B cell (primary cell): Measurements from ENCODE around the gene RPL29. TPM values are rescaled to one million over a fixed set of nuclear protein-coding genes. Genes with fewer than 3 reads are reported as not detected.
"Not testable (repeated sequence)": the region's sequence is repeated elsewhere in the genome, so short reads cannot be mapped to it uniquely, and the experiment has no call there.

Experiments used
- ATAC-seq: fragments of 200-7000 bp; cut with Tn5 transposase; one replicate; pipeline ENCODE4 v1.10.0; 2021; ENCODE audit warnings: low read depth, mild to moderate bottlenecking, moderate number of reproducible peaks, moderate library complexity
- CTCF ChIA-PET: fragments of 350-600 bp; sonication (Branson Sonifier 250); formaldehyde crosslinking; loops from one replicate; lab custom pipeline; 2021; ENCODE audit warnings: antibody characterized with exemption, inconsistent platforms; lab: Charles Lee
- POLR2A ChIA-PET: fragments of 350-600 bp; sonication (Branson Sonifier 250); formaldehyde crosslinking; loops from one replicate; lab custom pipeline; 2021; ENCODE audit warnings: antibody characterized with exemption; lab: Charles Lee
- DNase-seq: peaks from one replicate; pipeline ENCODE4 v3.0.0; 2013
- H2AFZ ChIP-seq: 2 replicates; pipeline ENCODE4 v1.6.1; 2012; ENCODE audit warnings: mild to moderate bottlenecking, low read depth, low read length; ENCODE audit not compliant: insufficient read depth, poor library complexity, severe bottlenecking
- H3K27ac ChIP-seq, 2 donors: 1 replicate in 1 of 2; 2 replicates in 1 of 2; pipeline ENCODE4 v1.5.1; 2012 to 2013; ENCODE audit warnings: low read length in 2 of 2, mild to moderate bottlenecking in 2 of 2, moderate library complexity in 1 of 2
- H3K27me3 ChIP-seq, 4 experiments: fragments of 200-600 bp in 1 of 4; sonication (generic) in 1 of 4; replicated peaks in 1 of 4; 1 replicate in 2 of 4; 2 replicates in 2 of 4; pipeline versions ENCODE4 v1.6.1 to v1.7.0; 2013 to 2016; ENCODE audit warnings: low read length in 3 of 4, mild to moderate bottlenecking in 2 of 4, mixed read lengths in 1 of 4, moderate library complexity in 1 of 4; ENCODE audit not compliant: insufficient read depth in 4 of 4, control insufficient read depth in 3 of 4; ENCODE audit errors: control extremely low read depth in 1 of 4
- H3K36me3 ChIP-seq, 2 experiments: replicated peaks in 1 of 2; 1 replicate in 1 of 2; 2 replicates in 1 of 2; pipeline versions ENCODE4 v1.6.1 to v1.7.1; 2013; ENCODE audit warnings: low read length in 1 of 2; ENCODE audit not compliant: insufficient read depth in 2 of 2, control insufficient read depth in 1 of 2; ENCODE audit errors: control extremely low read depth in 1 of 2, extremely low read depth in 1 of 2
- H3K4me1 ChIP-seq, 2 donors: fragments of 200-600 bp in 1 of 2; sonication (generic) in 1 of 2; 1 replicate in 1 of 2; 2 replicates in 1 of 2; pipeline versions ENCODE4 v1.5.1 to v1.6.1; 2013 to 2017; ENCODE audit warnings: low read length in 2 of 2; ENCODE audit not compliant: control insufficient read depth in 2 of 2, insufficient read depth in 2 of 2
- H3K4me2 ChIP-seq: replicated peaks from 2 replicates; pipeline ENCODE3; 2012; ENCODE audit warnings: mild to moderate bottlenecking, low read depth, low read length; ENCODE audit not compliant: poor library complexity, severe bottlenecking
- H3K4me3 ChIP-seq, 5 experiments: fragments of 200-600 bp in 1 of 5; sonication (generic) in 1 of 5; 1 replicate in 3 of 5; 2 replicates in 2 of 5; pipeline versions ENCODE4 v1.5.1 to v1.7.0; 2011 to 2016; ENCODE audit warnings: low read length in 4 of 5, mild to moderate bottlenecking in 4 of 5, low read depth in 2 of 5, control low read depth in 1 of 5, moderate library complexity in 1 of 5; ENCODE audit not compliant: insufficient read depth in 1 of 5; ENCODE audit errors: control extremely low read depth in 1 of 5, extremely low read depth in 1 of 5
- H3K79me2 ChIP-seq: fragments of 200-600 bp; sonication (generic); one replicate; pipeline ENCODE4 v1.6.0; 2016; ENCODE audit warnings: low read length; ENCODE audit not compliant: control insufficient read depth, insufficient read depth
- H3K9ac ChIP-seq: fragments of 200-600 bp; sonication (generic); 2 replicates; pipeline ENCODE4 v1.6.1; 2017; ENCODE audit warnings: mild to moderate bottlenecking, low read length, moderate library complexity
- H3K9me3 ChIP-seq, 3 donors: one replicate each; pipeline versions ENCODE4 v1.6.1 to v1.7.1; 2013; ENCODE audit warnings: low read length in 2 of 3; ENCODE audit not compliant: control insufficient read depth in 2 of 3, insufficient read depth in 1 of 3; ENCODE audit errors: control extremely low read depth in 1 of 3
- H4K20me1 ChIP-seq: 2 replicates; pipeline ENCODE4 v1.6.0; 2012; ENCODE audit warnings: mild to moderate bottlenecking, low read length; ENCODE audit not compliant: insufficient read depth, control insufficient read depth, poor library complexity, severe bottlenecking
- H3K27ac Mint-ChIP-seq: one replicate; pipeline ENCODE4 v1.8.0; 2021; ENCODE audit warnings: mixed read lengths
- H3K27me3 Mint-ChIP-seq: one replicate; pipeline ENCODE4 v1.8.0; 2021; ENCODE audit warnings: mixed read lengths
- H3K4me1 Mint-ChIP-seq: one replicate; pipeline ENCODE4 v1.8.0; 2021; ENCODE audit warnings: mixed read lengths
- H3K4me3 Mint-ChIP-seq: one replicate; pipeline ENCODE4 v1.8.0; 2021; ENCODE audit warnings: mixed read lengths
- H3K9me3 Mint-ChIP-seq: one replicate; pipeline ENCODE4 v1.8.0; 2022; ENCODE audit warnings: mixed read lengths; ENCODE audit not compliant: insufficient read depth
- EZH2 ChIP-seq: IDR thresholded peaks from 2 replicates; pipeline ENCODE4 v1.6.1; 2012; ENCODE audit warnings: borderline replicate concordance, low read depth, mild to moderate bottlenecking, moderate library complexity, low read length; ENCODE audit not compliant: insufficient read depth, poor library complexity, severe bottlenecking
- WGBS: methylation state at CpG from one replicate; pipeline ENCODE4 v1.1.5; 2013; ENCODE audit warnings: missing lambda C conversion rate; ENCODE audit not compliant: insufficient coverage; 5-methylcytosine and 5-hydroxymethylcytosine counted together
- intact Hi-C: fragments of 100-400 bp; cut with micrococcal nuclease; formaldehyde crosslinking; loops from one replicate; pipeline ENCODE4 v1.10.0; 2022
- polyA plus RNA-seq: library from polyadenylated mRNA; depleted of rRNA; stranded (reverse); fragments of >200 nt; gene quantifications from 2 replicates; pipeline ENCODE4 v1.2.3, GENCODE V29; 2012
- total RNA-seq, 2 donors: library from RNA; stranded (reverse); fragments of 120-200 nt in 1 of 2; gene quantifications; 1 replicate in 1 of 2; 2 replicates in 1 of 2; pipeline versions ENCODE4 v1.2.3 to v1.2.4, GENCODE V29; 2013 to 2022
- TF ChIP-seq, protein P1 (sequence below): fragments of 200-600 bp; IDR thresholded peaks from one replicate; pipeline ENCODE4 v1.8.0; 2022; ENCODE audit warnings: antibody characterized with exemption, mild to moderate bottlenecking

The RPL29 gene
- total and polyA plus RNA-seq, 2 donors (not counting 1 experiment from before 2014, with no cell fraction given) = 1,552 to 3,787 TPM

DNA sequence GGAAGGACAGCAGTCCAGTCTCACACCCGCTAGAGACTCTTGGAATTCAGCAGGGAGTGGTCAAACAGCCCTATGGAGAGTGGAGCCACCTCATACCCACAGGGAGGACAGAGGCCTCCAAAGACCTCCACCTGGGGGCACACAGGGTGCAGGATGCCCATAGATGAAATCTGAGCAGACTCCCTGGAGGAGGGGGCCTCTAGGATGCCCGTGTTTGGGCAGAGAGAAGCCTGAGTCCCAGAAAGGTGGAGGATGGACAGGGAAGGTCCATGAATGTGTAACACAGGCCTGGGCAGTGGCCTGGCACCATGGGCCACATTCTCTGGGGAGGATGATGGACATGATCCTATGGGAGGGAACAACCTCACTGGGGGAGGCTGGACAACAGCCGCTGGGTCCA, 39.0 kb upstream of the RPL29 start:
- Mint-ChIP-seq H3K27me3 (no peaks in the 10 kb centered on the region), H3K9me3 (no peaks in the 10 kb centered on the region), H3K4me3 (no peak overlapping the region), H3K4me1 (peaks cover 5% of the 10 kb centered on the region), H3K27ac (no peak overlapping the region)
- intact Hi-C loops = no loop called here
- Histone ChIP-seq H3K36me3 (no peaks in the 10 kb centered on the region), H3K4me3 (no peak overlapping the region), H3K27me3 (peaks cover 0 to 5% (median 3%) of the 10 kb centered on the region in 4 experiments), H2AFZ (no peak overlapping the region), H3K4me1 (peaks cover 0 to 10% of the 10 kb centered on the region in 2 donors), H3K9me3 (no peaks in the 10 kb centered on the region), H4K20me1 (no peaks in the 10 kb centered on the region), H3K9ac (no peak overlapping the region), H3K27ac (no peak overlapping the region), H3K79me2 (no peaks in the 10 kb centered on the region), H3K4me2 (no peak overlapping the region)
- ChIA-PET POLR2A (no interaction called here), CTCF (no interaction called here)
- ATAC-seq (no peak), DNase-seq (no peak)
- no peak for TF ChIP-seq EZH2
- TF ChIP-seq, protein P1, sequence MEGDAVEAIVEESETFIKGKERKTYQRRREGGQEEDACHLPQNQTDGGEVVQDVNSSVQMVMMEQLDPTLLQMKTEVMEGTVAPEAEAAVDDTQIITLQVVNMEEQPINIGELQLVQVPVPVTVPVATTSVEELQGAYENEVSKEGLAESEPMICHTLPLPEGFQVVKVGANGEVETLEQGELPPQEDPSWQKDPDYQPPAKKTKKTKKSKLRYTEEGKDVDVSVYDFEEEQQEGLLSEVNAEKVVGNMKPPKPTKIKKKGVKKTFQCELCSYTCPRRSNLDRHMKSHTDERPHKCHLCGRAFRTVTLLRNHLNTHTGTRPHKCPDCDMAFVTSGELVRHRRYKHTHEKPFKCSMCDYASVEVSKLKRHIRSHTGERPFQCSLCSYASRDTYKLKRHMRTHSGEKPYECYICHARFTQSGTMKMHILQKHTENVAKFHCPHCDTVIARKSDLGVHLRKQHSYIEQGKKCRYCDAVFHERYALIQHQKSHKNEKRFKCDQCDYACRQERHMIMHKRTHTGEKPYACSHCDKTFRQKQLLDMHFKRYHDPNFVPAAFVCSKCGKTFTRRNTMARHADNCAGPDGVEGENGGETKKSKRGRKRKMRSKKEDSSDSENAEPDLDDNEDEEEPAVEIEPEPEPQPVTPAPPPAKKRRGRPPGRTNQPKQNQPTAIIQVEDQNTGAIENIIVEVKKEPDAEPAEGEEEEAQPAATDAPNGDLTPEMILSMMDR = no peak
- 77% methylated on average over 2 of the region's 3 CpGs for WGBS

DNA sequence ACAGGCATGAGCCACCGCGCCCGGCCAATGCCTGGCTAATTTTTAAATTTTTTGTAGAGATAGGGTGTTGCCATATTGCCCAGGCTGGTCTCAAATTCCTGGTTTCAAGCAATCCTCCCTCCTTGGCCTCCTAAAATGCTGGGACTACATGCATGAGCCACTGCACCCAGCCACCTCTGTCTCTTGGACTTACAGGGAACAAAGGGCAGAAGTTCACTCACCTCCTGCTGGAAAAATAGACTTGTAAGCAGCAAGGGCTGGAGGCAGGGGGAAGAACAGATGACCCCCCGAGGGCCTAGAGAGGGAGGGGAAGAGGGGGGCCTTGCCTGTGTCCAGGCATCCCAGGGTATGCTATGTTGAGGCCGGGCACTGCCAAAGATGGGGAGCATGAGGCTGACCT, 38.5 kb upstream of the RPL29 start:
- Histone ChIP-seq H3K4me2 (no peak overlapping the region), H3K36me3 (no peaks in the 10 kb centered on the region), H3K27me3 (peaks cover 0 to 5% (median 3%) of the 10 kb centered on the region in 4 experiments), H3K27ac (no peak overlapping the region), H3K4me3 (no peak overlapping the region), H3K4me1 (peaks cover 0 to 10% of the 10 kb centered on the region in 2 donors), H4K20me1 (no peaks in the 10 kb centered on the region), H3K79me2 (no peaks in the 10 kb centered on the region), H3K9ac (no peak overlapping the region), H2AFZ (no peak overlapping the region), H3K9me3 (no peaks in the 10 kb centered on the region)
- TF ChIP-seq, protein P1 = no peak
- TF ChIP-seq EZH2 = no peak
- no peaks in the 10 kb centered on the region for H3K27me3 Mint-ChIP-seq
- WGBS = 70% methylated on average over 2 of the region's 5 CpGs
- H3K9me3 Mint-ChIP-seq = no peaks in the 10 kb centered on the region
- ATAC-seq = no peak
- H3K4me1 Mint-ChIP-seq = peaks cover 5% of the 10 kb centered on the region
- H3K27ac Mint-ChIP-seq = no peak overlapping the region
- ChIA-PET POLR2A (no interaction called here), CTCF (no interaction called here)
- DNase-seq = no peak
- H3K4me3 Mint-ChIP-seq = no peak overlapping the region
- intact Hi-C loops = no loop called here

DNA sequence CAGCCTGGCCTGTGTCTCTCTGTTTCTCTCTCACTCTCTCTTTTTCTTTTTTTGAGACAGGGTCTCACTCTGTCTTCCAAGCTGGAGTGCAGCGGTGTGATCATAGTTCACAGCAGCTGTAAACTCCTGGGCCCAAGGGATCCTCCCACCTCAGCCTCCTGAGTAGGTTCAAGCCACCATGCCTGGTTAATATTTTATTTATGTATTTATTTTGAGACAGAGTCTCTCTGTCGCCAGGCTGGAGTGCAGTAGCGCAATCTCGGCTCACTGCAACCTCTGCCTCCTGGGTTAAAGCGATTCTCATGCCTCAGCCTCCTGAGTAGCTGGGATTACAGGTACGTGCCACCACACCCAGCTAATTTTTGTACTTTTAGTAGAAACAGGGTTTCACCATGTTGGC, 38.1 kb upstream of the RPL29 start:
- H3K27ac Mint-ChIP-seq, ATAC-seq, H3K4me3 ChIP-seq, H3K79me2 ChIP-seq, H3K9me3 Mint-ChIP-seq, H3K4me1 ChIP-seq, H3K36me3 ChIP-seq, H3K27me3 ChIP-seq, H3K4me1 Mint-ChIP-seq, H2AFZ ChIP-seq, H3K4me3 Mint-ChIP-seq, H4K20me1 ChIP-seq, H3K27ac ChIP-seq, POLR2A ChIA-PET, H3K27me3 Mint-ChIP-seq, DNase-seq, intact Hi-C loops, H3K9ac ChIP-seq, H3K4me2 ChIP-seq, H3K9me3 ChIP-seq: not testable (repeated sequence)
- CTCF ChIA-PET = interaction anchor here (1.3 kb wide), 1 partner anchor 32 kb away, joined by 3 read pairs; no protein-coding TSS in a partner anchor
- WGBS = 98% methylated on average over 5 of the region's 6 CpGs
